ENCODE measurements around the gene MRPL49. TPM values are rescaled to one million over a fixed set of nuclear protein-coding genes. Genes with fewer than 3 reads are reported as not detected.

The MRPL49 gene
- total RNA-seq, 4 donors from 2014 or later = 37.2 to 47.9 (median 43.2) TPM

DNA sequence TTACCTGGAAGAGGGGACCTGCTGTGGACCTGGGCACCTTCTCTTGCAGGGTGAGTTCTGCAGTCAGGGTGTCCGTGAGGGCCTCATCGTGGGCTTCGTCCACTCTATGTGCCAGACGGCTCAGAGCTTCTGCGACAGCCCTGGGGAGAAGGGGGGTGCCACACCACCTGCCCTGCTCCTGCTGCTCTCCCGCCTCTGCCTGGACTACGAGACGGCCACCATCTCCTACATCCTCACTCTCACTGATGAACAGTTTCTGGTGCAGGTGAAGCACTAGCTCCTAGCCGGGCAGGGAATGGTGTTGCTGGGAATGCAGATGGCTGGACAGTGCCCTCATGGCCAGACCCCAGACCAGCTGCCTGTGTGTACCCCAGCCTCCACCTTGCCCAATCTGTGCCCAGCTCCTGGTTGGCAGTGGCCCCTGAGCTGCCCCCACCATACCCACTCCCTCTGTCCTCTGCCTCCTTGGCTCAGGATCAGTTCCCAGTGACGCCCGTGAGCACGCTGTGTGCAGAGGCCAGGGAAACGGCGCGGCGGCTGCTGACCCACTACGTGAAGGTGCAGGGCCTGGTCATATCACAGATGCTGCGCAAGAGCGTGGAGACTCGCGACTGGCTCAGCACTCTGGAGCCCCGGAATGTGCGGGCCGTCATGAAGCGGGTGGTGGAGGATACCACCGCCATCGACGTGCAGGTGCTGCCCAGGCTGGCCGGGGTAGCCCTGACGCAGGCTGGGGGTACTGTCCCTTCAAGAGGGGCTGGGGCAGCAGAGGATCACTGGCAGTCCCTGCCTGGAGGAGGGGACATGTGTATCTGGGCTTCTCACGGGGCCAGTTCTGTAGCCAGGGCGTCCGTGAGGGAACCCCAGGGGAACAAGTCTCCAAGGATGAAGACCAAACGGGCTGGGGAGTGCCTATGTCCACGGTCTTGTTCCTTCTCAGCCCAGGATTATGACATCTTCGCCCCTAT, 12.6 kb upstream of the MRPL49 start:
- TF ChIP-seq, protein P1, sequence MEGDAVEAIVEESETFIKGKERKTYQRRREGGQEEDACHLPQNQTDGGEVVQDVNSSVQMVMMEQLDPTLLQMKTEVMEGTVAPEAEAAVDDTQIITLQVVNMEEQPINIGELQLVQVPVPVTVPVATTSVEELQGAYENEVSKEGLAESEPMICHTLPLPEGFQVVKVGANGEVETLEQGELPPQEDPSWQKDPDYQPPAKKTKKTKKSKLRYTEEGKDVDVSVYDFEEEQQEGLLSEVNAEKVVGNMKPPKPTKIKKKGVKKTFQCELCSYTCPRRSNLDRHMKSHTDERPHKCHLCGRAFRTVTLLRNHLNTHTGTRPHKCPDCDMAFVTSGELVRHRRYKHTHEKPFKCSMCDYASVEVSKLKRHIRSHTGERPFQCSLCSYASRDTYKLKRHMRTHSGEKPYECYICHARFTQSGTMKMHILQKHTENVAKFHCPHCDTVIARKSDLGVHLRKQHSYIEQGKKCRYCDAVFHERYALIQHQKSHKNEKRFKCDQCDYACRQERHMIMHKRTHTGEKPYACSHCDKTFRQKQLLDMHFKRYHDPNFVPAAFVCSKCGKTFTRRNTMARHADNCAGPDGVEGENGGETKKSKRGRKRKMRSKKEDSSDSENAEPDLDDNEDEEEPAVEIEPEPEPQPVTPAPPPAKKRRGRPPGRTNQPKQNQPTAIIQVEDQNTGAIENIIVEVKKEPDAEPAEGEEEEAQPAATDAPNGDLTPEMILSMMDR (IDR thresholded peaks at IDR 0.05) = no peak
- ATAC-seq (ENCODE audit: low FRiP score) = no peak
- no peak for DNase-seq (ENCODE audit: low spot score)

DNA sequence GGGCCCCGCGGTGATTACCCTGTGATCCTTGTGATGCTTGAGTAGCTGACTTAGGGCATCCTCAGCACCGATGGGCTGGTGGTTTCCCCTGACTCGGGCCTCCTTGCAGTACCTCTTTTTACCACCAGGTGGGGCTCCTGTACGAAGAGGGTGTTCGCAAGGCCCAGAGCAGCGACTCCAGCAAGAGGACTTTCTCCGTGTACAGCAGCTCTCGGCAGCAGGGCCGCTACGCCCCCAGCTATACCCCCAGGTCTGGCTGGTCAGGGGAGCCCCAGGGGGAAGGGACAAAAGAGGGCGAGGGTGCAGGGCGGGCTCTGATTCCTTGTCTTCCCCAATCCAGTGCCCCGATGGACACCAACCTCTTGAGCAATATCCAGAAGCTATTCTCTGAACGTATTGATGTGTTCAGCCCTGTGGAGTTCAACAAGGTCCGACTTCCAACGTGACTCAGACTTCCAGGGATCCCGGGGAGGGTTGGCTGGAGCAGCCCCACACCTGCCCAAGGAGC, 11.7 kb upstream of the MRPL49 start:
- ATAC-seq (ENCODE audit: low FRiP score) (peak; percentile 22), DNase-seq (ENCODE audit: low spot score) (peak; percentile 99)
- TF ChIP-seq, protein P1 (IDR thresholded peaks at IDR 0.05) = peak in 2 of 3 donors; percentile 49 to 99

DNA sequence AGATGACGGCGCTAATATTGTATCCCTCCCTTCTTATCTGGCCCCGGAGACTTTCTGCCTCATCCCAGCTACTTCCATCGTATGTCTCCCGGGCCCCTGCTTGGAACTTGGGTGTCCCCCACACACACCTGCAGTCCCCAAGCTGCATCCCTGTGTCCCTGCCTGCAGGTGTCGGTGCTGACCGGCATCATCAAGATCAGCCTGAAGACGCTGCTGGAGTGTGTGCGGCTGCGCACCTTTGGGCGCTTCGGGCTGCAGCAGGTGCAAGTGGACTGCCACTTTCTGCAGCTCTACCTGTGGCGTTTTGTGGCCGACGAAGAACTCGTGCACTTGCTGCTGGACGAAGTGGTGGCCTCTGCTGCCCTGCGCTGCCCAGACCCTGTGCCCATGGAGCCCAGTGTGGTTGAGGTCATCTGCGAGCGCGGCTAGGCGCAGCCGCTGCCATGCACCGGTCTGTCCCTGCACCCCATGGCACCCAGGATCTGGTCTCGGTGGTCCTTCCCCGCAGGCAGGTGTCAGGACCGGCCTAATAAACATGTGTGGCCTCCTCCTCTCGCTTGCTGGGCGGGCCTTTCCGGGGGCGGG, 10.9 kb upstream of the MRPL49 start:
- TF ChIP-seq, protein P1 (IDR thresholded peaks at IDR 0.05) = peak in 1 of 3 donors; percentile 4
- DNase-seq (ENCODE audit: low spot score) (no peak), ATAC-seq (ENCODE audit: low FRiP score) (no peak)

DNA sequence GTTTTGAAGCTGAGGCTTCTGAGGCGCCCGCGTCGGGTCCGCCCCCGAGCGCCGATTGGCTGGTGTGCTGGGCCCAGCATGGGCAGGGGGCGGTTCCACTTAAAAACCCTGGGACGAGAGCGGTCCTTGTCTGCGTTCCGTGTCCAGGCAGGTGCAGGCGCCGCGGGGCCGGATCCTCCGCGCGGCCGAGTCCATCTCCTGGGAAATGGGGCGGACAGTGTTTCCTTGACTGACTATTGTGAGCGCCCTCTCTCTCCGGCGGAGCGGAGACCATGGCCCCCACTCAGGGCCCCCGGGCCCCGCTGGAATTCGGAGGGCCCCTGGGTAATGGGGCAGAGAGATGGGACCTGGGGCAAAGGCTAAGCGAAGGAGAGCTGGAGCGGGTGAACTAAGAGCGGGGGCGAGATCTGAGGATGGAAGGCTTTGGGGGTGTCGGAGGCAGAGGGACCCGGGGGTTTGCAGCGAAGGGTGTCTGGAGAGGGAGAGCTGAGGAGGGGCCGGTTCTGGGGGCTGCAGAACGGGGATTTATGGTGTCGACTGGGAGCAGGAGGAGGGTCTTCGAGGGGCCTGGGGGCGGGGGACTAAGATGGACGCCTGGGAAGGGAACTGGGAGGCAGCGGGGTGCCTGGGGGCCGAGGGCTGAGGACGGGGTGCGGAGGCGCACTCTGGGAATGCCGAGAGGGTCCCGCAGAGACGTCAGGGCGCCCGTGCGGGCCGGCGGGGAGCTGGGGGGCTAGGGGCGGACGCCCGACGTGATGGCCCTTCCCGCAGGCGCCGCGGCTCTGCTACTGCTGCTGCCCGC, 10.2 kb upstream of the MRPL49 start, which contains the start of gene TM7SF2:
Gene TM7SF2 (plus strand): TSS at position 129 of the 802 bp plus-strand sequence. CDS start 144 bp downstream, at position 273.
- ATAC-seq (ENCODE audit: low FRiP score) (peak; percentile 81), DNase-seq (ENCODE audit: low spot score) (peak; percentile 94)
- TF ChIP-seq, protein P1 (IDR thresholded peaks at IDR 0.05) = no peak

DNA sequence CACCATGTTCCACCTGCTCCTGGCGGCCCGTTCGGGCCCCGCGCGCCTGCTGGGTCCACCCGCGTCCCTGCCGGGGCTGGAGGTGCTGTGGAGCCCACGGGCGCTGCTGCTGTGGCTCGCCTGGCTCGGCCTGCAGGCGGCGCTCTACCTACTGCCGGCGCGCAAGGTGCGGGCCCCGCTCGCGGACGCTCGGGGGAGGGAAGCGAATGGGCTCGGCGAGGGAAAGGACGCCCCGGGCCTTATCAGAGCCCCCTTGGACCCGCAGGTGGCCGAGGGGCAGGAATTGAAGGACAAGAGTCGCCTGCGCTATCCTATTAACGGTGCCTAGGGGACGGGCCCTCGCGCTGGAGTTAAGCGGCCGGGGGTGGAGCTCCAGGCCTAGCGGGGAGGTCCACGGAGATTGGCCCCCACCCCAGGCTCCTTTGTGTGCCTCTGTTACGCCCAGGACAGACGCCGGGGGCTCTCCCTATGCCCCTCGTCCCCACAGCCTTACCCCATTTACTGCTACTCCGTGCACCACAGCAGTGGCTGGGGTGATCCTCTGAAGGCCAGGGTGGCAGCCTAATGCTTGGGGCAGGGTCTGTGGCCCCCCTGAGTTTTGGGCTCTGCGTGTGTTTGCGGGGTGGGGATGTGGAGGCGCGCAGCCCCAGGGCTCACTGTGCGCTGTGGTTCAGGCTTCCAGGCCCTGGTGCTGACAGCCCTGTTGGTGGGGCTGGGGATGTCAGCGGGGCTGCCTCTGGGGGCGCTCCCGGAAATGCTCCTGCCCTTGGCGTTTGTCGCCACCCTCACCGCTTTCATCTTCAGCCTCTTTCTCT, 9.4 kb upstream of the MRPL49 start:
- no peak for DNase-seq (ENCODE audit: low spot score)
- TF ChIP-seq, protein P1 (IDR thresholded peaks at IDR 0.05) = peak in 1 of 3 donors; percentile 28
- ATAC-seq (ENCODE audit: low FRiP score) = peak; percentile 38

DNA sequence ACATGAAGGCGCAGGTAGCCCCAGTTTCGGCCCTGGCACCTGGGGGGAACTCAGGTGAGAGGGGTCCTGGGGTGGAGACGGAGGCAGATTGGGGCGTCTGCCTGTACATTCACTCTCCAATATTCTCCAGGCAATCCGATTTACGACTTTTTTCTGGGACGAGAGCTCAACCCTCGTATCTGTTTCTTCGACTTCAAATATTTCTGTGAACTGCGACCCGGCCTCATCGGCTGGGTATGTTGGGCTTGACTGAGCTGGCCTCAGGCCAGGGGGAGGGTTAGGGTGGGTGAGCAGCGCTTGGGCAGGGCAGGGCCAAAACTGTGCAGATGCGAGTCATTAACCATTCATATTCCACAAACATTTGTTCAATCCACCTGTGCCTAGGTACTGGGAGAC, 8.8 kb upstream of the MRPL49 start:
- ATAC-seq (ENCODE audit: low FRiP score) (no peak), DNase-seq (ENCODE audit: low spot score) (no peak)
- TF ChIP-seq, protein P1 (IDR thresholded peaks at IDR 0.05) = no peak
